Stimulated activated CD4-positive, alpha-beta T cell treated with anti-CD3 and anti-CD28 coated beads, Interleukin-15, amount 100 ng/mL, for 24 hours (primary cell): ENCODE measurements around the gene ZMIZ1.
A peak's percentile ranks its signal among the peaks of the same experiment; 100 is the strongest.

Source experiments
- DNase-seq: peaks from one replicate; pipeline ENCODE4 v3.0.0-alpha.2; 2020

The ZMIZ1 gene, protein sequence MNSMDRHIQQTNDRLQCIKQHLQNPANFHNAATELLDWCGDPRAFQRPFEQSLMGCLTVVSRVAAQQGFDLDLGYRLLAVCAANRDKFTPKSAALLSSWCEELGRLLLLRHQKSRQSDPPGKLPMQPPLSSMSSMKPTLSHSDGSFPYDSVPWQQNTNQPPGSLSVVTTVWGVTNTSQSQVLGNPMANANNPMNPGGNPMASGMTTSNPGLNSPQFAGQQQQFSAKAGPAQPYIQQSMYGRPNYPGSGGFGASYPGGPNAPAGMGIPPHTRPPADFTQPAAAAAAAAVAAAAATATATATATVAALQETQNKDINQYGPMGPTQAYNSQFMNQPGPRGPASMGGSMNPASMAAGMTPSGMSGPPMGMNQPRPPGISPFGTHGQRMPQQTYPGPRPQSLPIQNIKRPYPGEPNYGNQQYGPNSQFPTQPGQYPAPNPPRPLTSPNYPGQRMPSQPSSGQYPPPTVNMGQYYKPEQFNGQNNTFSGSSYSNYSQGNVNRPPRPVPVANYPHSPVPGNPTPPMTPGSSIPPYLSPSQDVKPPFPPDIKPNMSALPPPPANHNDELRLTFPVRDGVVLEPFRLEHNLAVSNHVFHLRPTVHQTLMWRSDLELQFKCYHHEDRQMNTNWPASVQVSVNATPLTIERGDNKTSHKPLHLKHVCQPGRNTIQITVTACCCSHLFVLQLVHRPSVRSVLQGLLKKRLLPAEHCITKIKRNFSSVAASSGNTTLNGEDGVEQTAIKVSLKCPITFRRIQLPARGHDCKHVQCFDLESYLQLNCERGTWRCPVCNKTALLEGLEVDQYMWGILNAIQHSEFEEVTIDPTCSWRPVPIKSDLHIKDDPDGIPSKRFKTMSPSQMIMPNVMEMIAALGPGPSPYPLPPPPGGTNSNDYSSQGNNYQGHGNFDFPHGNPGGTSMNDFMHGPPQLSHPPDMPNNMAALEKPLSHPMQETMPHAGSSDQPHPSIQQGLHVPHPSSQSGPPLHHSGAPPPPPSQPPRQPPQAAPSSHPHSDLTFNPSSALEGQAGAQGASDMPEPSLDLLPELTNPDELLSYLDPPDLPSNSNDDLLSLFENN

DNA sequence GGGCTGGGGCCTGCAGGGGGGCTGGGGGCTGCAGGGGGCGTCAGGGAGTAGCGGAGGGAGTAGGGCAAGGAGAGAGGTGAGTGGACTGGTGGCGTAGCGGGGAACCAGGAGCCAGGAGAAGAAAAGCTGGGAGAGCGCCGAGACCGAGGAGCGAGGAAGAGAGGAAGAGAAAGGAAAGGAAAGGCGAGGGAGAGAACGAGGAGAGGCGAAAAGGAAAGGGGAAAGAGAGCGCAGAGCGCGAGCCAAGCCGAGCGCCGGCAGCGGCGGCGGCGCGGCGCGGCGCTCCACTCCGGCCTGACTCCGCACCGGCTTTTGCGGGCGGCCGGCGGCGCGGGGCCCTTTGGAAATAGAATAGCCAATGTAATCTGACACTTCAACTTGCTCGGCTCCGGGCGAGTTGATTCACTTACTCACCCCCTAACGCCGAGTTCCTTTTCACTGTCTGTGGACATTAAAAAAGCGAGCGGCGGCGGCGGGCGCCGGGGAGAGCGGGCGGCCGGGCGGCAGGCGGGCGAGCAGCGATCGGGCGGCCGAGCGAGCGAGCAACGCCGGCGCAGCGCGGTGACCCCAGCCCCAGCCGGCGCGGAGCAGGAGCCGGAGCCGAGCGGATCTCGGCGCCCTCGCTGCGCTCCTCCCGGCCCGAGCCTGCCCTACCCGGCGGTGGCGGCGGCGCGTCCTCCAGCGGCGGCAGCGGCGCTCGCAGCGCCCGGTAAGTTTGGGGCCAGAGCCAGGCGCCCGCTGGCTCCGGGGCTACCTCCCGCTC, at the start of gene ZMIZ1:
Gene ZMIZ1, plus strand, starts transcription at position 405 of the 763 bp plus-strand sequence. CDS start 132,667 bp downstream, outside the sequence.
- peak; percentile 86 for DNase-seq

DNA sequence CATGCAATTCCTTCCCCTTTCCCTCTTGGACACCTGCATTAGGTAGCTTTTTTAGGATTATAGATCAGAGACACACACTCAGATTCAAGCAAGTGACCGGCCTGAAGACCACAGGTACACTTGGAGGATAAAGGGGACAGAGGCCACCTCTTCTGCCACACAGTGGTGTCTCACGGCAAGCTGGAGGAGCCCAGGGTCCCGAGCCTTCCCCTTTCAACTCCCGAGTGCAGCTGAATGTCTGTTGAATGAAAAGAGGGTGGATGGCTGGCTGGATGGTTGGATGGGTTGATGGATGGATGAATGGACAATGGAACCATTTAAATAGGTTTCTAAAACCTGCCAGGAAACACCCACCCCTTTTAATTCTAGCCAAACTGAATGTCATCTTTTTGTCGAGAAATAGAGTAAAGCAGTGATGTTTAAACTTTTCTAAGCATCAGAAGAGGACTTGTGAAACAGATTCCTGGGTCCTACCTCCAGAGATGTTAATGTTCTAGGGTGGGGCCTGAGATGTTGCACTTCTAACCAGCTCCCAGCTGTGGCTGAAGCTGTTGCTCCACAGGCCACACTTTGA, 49.2 kb upstream of the ZMIZ1 start:
- DNase-seq = no peak

DNA sequence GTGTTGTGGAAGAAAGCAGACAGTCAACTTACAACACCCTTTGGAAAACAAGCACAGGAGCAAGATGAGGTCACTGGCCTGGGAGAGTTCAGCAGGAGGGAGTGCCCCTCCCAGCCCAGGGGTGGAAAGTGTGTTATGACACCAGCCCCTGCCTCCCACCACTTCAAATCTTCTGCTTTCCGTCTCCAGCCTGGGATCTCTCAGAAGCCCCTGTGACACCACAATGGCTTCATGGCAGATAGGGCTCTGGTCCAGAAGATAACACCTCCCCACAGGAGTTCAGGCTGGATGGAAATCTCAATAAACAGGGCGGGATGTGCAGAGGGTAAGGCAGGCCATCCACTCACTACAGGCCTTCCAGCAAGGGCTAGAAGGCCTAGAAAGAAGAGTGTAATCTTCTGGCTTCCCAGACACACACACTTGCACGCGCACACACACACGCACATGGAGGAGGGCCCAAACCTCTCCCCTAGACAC, 48.7 kb upstream of the ZMIZ1 start:
- no peak for DNase-seq

DNA sequence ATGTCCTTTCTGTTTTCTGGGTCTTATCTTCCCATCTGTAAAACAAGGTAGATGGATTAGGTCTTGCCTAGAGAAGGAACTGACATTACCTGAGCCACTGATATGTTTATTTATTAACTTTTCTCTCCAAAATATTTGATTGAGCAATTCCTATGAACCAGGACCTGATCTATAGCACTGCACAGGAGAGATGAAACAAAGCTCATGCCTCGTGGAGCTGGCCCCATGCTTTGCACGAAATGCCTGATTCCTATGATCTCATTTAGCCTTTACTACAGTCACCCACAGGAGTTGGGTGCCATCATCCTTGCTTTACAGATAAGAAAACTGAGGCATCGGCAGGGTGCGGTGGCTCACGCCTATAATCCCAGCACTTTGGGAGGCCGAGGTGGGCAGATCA, 48.2 kb upstream of the ZMIZ1 start:
- DNase-seq = no peak

DNA sequence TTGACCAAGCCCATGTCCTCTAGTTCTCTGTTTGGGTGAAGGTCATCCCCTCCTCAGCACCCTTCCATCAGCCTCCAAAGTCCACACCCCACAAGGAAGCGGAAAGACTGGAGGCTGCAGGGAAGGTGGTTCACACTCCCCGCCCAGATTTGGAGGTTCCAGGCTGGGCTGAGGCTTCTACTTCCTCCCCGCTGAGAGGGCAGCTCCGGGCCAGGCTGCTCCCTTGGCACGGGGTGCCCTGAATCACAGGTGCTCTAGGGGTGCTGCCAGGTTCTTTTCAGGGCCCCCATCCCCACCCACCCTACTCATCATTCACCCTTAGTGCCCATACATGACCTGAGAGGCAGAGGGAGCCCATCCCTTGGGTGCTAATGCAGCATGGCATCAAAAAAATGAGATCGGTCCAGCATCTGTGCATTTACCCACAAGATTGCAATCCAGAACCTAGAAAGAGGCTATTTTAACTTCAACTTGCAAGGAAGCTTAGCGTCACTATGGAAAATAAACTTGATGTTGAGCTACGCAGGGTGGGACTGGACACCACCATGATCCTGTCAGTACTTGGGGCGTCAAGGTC, 47.3 kb upstream of the ZMIZ1 start:
- DNase-seq = no peak

DNA sequence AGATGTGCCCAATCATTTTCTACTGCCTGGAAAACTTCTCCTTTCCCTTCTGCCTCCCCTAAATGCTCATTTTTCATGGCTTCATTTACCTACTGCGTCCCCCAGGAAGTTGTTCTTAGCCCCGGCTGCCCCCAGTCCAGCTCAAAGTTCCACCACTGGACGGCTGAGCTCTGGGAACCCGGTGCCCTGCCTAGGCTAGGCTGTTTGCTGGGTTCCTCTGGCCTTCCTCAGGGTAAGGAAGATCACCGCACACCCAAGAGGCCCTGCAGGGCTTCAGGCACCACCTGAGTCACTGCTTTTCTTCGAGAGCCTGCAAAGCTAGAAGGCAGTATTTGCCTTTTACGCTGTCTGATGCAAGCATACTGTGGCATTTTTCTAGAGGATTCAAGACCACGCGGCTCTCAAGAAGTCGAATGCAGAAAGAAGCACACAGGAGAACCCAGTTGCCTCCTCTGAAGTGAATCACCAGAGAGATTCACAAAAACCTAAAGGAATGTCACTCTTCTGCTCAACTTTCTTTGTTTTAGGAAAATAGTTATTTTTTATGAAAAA, 46.7 kb upstream of the ZMIZ1 start:
- DNase-seq = no peak

DNA sequence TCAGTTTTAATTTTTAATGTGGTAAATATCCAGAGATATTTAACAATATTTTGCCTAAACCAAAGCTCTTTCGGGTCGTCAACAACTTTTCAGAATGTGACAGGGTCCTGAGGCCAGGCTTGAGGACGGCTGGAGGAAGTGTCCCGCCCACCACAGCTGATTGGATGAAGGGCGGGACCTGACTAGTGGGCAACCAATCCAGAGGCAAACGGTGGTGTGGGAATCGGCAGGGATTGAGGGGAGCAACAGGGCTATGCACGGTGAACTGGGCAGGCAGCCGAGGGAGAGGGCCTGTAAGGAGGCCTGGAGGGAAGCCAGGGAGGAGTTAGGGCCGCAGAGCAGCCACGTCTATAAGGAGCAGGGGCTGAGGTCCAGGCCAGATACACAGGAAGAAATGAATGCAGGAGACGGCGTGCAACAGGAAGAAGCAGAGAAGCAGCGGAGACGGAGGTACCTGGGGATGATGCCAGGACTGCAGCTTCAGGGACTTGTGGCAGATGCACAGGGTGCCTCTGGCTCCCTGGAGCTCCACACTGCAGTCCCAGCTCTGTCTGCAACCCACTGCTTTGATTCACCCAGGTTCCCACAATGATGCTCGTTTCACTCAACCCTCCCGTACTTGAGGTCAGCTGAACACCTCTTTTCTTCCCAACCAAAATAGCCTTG, 46.1 kb upstream of the ZMIZ1 start:
- peak; percentile 26 for DNase-seq

DNA sequence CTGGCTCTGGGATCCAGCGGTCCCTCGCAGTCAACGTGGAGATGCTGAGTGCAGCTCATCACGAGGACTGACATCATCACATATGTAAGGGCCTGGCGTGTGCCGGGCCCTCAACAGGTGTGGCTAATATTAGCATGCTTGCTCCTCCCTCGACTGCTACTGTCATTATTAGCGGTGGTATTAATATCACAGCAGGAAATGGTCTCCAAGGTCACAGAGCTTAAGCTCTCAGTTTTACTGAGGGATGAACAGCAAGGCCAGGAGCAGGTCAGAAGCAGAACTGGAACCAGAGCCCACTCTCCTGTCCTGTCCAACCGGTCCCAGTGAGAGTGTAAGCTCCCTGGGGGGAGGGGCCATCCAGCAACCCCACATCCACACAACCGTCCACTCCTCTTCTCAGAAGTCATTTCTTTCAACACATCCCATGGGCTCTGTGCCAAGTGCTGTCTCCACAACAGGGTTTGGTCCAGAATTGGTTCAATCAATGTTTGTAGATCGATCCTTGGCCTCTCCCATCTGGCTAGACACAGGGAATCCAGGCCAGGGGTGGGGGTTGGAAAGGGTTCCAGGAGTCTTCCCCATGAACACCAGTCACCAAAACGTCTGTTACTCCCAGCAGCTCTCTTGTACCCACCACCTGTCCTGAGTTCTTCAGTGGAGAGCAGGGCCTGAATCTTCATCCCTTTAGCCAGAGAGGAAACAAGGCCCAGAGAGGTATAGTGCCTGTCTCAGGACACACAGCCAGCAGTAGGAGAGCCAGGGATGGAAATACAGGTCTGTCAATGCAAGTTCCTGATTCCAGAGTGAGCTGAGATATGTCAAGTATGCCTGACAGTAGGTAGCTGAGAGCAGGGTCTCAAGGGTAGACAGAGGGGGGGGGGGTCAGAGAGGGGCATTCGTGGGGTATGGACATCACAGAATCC, 45.3 kb upstream of the ZMIZ1 start:
- no peak for DNase-seq

DNA sequence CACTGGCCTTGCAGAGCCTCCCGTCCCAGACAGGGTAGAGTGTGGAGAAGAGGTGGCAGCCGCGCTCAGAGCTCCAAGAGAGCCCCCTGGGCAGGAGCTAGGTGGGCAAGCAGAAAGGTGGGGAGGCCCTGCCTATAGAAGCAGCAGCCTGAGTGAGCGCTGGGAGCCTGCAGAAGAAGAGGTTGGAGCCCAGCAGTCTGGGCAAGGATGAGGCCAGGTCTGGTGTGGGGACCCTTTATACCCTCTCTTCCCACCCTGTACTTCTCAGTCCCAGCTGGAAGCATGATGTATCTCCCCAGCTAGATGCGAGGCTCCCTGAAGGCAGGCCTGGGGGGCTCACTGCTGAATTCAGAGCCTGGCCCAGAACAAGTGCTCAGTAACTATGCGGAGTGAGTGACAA, 44.5 kb upstream of the ZMIZ1 start:
- DNase-seq = no peak

DNA sequence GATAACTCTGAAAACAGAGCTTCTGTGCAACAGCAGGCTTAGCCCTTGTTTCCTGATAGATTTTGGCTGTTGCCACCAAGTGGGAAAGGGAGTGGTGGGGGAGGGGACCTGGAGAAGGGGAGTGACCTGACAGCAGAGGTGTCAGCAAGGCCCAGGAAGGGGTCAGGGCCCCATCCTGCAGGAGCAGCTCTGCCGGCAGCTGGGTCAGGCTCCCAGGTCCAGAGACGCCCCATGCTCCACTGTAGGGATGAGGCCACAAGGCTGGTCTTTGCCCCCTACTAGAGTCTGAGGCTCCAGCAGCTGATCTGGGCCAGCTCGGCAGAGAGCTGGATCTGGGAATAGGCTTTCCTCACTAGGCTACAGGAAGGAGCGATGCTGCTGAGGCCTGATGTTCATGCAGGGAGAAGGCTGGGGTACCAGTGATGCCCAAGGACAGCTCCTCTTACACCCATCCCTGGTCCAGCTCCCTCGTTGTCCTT, 44.0 kb upstream of the ZMIZ1 start:
- no peak for DNase-seq

DNA sequence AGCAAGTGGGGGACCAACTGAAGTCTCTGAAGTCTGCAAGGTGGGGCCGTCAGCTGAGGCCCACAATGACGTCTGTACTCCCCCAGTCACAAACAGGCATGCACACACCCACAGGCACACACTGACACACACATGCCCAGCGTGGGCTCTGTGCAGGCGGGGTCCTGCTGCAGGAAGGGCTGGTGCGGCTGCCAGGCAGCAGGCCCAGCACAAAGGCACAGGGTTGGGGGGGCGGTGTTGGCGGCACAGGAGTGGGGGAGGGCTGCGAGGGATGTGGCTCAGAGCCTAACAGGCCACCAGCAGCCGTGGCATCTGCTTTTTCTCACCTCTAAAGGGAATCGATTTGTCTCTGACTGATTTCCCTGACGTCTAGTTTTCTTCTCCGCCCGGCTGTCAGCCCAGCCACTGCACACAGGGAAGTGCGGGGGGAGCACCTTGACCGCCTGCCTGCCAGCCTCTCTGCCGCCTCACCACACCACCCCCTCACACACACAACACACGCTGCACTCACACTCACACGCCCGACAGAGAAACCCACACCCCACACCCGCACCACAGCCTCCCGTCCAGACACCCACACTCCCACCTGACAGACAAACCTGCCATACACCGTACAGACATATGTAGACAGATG, 43.5 kb upstream of the ZMIZ1 start:
- DNase-seq = peak; percentile 34

DNA sequence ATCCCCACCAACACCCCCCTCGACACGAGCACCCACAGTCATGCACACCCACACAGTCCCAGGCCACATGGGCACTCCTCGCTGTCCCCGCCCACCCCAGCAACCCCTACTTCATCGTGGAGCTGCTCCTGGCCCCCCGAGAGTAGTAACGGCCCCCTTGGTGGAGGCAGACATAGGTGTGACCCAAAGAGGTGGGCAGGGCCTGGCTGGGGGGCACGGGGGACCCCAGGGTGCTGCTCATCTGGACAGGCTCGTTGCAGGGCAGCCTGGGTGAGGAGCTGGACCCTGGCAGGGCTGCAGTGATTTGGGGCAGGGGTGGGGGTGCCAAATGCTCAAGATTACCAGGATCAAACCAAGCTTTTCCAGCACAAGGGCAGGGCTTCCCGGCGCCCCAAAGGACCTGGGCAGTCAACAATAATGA, 42.4 kb upstream of the ZMIZ1 start:
- no peak for DNase-seq

DNA sequence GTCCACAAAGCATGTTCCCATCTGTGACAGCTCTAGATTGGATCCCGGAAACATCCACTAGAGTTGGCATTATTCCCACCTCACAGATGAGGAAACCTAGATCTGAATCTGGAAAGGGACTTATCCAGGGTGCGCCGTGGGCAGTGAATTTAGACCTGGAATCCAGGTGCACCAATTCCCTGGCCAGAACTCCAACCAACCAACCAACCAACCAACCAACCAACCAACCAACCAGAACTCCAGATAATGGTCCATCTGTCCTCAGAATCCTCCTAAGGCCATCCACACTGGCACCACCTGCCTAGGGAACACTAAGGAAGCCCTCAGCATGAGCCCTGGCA, 42.0 kb upstream of the ZMIZ1 start:
- no peak for DNase-seq

DNA sequence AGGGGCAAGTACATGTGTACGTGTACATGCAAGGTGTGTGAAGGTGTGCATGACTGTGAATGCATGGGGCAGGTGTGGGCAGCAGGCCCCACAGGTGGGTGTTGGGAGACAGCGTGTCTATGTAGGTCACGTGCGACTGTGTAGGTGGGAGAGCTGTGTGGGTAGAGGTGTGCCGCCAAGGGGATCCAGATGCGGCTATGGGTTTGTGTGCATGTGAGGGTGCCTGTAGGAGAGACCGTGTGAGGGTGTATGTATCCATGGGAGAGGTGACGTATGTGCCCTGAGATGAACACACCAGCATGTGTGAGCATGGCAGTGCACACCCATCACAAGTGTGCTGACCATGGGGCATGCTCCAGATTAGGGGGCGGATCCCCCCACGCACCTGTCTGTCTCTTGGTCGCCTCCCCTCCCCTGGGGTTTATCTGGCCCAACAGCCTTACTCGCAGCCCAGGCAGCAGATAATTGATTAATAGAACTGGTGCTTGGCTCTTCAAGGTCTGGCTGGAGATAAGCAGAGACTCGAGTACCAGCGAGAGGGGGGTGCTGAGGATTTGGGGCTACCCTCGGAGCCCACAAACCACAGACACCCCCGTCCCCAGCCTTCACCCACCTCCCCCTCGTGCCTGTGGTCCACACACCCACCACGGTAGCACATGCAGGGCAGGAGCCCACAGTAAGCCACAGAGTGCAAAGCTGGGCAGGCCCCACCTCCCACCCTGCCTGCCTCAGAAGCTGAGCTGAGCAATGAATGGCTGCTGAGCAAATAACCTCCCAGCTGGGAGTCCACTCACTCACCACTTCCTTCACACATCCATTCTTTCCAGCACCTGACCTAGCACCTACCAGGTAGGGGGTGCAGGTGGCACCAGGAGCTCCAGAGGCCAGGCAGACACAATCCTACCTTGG, 41.4 kb upstream of the ZMIZ1 start:
- DNase-seq = no peak

DNA sequence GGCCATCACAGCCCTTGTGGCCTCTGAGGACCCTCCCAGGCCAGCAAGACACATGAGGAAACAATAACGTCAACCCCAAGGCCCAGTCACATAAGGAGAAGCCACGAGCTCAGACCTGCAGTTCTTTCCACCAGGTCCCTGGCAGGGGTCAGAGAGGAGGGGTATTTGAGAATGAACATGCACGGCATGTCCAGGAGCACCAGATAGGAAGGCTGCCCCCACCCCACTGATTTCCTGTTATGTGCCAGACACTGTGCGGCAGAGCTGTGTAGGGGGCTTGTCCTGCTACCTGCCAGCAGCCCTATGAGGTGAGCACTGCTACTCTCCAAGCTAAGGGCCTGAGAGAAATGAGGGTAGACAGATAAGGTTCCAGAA, 40.7 kb upstream of the ZMIZ1 start:
- DNase-seq = no peak

DNA sequence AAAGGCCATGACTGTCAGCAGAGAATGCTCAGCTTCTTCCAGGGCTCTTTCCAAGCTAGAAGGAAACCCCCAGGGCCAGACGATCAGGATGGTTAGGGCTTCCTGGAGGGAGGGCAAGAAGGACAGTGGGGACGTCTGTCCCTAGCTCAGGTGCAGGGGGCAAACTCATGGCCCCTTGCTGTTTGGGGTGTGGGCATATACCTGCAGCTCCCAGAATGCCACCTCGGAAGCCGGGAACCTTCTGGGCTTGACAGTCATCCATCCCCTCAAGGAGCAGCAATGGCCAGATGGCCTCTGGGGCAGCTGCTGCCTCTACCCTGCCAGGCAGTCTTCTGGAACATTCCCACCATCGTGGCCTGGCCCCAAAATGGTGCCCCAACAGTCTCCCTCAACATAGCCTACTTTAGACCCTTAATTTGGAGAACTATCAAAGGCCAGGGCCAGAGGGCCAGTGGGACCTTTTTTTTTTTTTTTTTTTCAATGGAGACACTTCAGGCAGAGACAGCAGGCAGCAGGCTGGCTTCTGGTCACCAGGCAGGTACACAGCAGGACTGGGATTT, 40.2 kb upstream of the ZMIZ1 start:
- no peak for DNase-seq

DNA sequence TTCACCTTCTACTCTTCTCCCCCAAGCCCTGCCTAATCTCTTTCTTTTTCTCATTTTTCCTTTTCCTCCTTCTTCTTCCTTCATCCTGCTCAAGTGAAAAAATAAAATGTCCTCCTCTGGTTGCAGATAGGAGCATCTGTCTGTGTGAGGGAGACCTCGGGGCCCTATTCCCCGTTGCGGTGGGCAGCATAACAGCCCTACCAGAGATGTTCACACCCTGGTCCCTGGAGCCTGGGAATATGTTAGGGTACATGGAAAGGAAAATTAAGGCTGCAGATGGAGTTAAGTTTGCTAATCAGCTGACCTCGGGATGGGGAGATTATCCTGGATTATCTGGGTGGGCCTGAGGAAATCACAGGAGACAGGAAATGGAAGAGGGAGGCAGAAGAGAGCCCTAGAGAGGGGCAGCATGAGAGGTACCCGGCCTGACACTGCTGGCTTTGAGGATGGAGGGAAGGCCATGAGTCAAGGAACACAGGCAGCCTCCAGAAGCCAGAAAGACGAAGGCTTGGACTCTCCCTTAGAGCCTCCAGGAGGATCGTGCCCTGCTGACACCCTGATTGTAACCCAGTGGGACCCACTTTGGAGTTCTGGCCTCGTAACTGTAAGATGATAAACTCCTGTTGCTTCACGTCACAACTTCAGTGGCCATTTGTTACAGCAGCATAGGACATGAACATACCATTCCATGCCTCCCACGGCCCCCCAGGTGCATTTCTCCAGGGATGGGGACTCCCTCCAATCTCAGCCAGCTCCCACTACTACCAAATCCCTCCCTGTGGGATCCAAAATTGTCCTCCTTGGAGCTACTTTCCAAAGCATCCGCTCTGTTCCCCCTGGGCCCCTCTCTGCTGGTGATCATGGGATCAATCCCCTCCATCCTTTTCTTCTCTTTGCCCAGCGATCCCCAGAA, 39.0 kb upstream of the ZMIZ1 start:
- DNase-seq = no peak
